ENCODE measurements around the gene MYBPC2. TPM values are rescaled to one million over a fixed set of nuclear protein-coding genes. Genes with fewer than 3 reads are reported as not detected.
A peak's percentile ranks its signal among the peaks of the same experiment; 100 is the strongest.

MYBPC2 gene
- total and polyA plus RNA-seq, 9 of the 15 experiments (the other 6 are each of a cell fraction or from before 2014, with no cell fraction given) = 0.01 to 0.14 (median 0.04) TPM; not detected in 6

- POLR2A ChIA-PET = interaction anchor here (1.0 to 1.2 kb wide), 3 partner anchors 22 to 76 kb away, joined by 3 to 5 read pairs (median 3); no protein-coding TSS in a partner anchor
- ATAC-seq (no peak), DNase-seq (ENCODE audit: extremely low read depth in 1 of 4, low spot score in 3 of 4) (no peak), FAIRE-seq (no peak)
- CTCF ChIA-PET (ENCODE audit: low intra/inter-chr PET ratio) = no interaction called here
- Histone ChIP-seq H3K4me2 (ENCODE audit: insufficient read depth, low read length) (no peak overlapping the region), H3K9me1 (ENCODE audit: control insufficient read depth, insufficient read depth, low read length) (no peaks in the 10 kb centered on the region), H3K27me3 (ENCODE audit: control insufficient read depth in 2 of 2, insufficient read depth in 2 of 2, low read length in 2 of 2) (peaks cover 9 to 18% of the 10 kb centered on the region in 2 experiments; a peak in 4 of 5 replicates), H3K36me3 (ENCODE audit: control insufficient read depth, insufficient read depth, low read length) (no peaks in the 10 kb centered on the region), H3K27ac (ENCODE audit: extremely low read depth, low read depth, low read length) (no peak overlapping the region), H3K79me2 (ENCODE audit: control insufficient read depth, insufficient read depth, low read length) (no peaks in the 10 kb centered on the region), H3K4me1 (replicated peaks in 1 of 2; ENCODE audit: control insufficient read depth in 2 of 2, insufficient read depth in 2 of 2, low read length in 2 of 2) (peaks cover 0 to 11% of the 10 kb centered on the region in 2 experiments; a peak in 2 of 5 replicates), H3K9me3 (replicated peaks; ENCODE audit: control insufficient read depth, insufficient read depth, low read depth, low read length) (no peaks in the 10 kb centered on the region), H2AFZ (ENCODE audit: low read depth, low read length) (no peak overlapping the region), H3K9ac (ENCODE audit: insufficient read depth in 1 of 2, low read depth in 2 of 2, low read length in 2 of 2) (peak overlapping the region in 1 of 2 experiments; percentile 78; a peak in 2 of 4 replicates), H4K20me1 (replicated peaks; ENCODE audit: control insufficient read depth, insufficient read depth, low read length) (no peaks in the 10 kb centered on the region), H3K4me3 (no peak overlapping the region)
- intact Hi-C loops (cut with micrococcal nuclease) (no loop called here), in situ Hi-C loops (cut with MboI) (no loop called here)
- BruUV-seq (replicated peaks) = no TSS peak
- TF ChIP-seq ZFP36 (IDR thresholded peaks at IDR 0.05; ENCODE audit: low read depth, low read length, partially characterized antibody) (peak; percentile 50), CBX2 (IDR thresholded peaks at IDR 0.05; ENCODE audit: insufficient read depth, low read length, poor library complexity, severe bottlenecking) (no peak), KDM1A (IDR thresholded peaks at IDR 0.05) (peak; percentile 29 to 54; a peak in 2 of 4 replicates), RBM25 (IDR thresholded peaks at IDR 0.05; ENCODE audit: low read depth, low read length, severe bottlenecking) (peak; percentile 52), MXI1 (IDR thresholded peaks at IDR 0.05; ENCODE audit: low read depth, low read length) (no peak), EHMT2 (IDR thresholded peaks at IDR 0.05) (no peak), BCOR (IDR thresholded peaks at IDR 0.05) (peak; percentile 61), PTTG1 (tag; IDR thresholded peaks at IDR 0.05; ENCODE audit: low read depth) (no peak), SMARCA5 (IDR thresholded peaks at IDR 0.05) (0 out of 2 replicates have a peak, but pooled peaks have one; percentile 41), ZNF384 (IDR thresholded peaks at IDR 0.05; ENCODE audit: low read depth, low read length) (no peak), BCL6 (CRISPR knock-in tag; IDR thresholded peaks at IDR 0.05) (no peak), RNF219 (CRISPR knock-in tag; IDR thresholded peaks at IDR 0.05) (no peak), ZNF518B (CRISPR knock-in tag; IDR thresholded peaks at IDR 0.05) (no peak), ZNF121 (CRISPR knock-in tag; conservative IDR thresholded peaks at IDR 0.05) (peak; percentile 73), PRPF4 (IDR thresholded peaks at IDR 0.05; ENCODE audit: insufficient read depth, low read depth, low read length, poor library complexity, severe bottlenecking) (no peak), SETDB1 (IDR thresholded peaks at IDR 0.05; ENCODE audit: low read length) (no peak), ZNF77 (CRISPR knock-in tag; IDR thresholded peaks at IDR 0.05) (no peak), STAT5A (IDR thresholded peaks at IDR 0.05; ENCODE audit: borderline replicate concordance, low read length) (no peak)
- 13% methylated on average over 30 of the region's 30 CpGs for WGBS (ENCODE audit: insufficient coverage, low coverage, missing lambda C conversion rate)
These were observed 17.9 kb downstream of the MYBPC2 start for GRCh38 chr19:50450369-50451222.

Measured in K562 (cell line).